Gastrocnemius medialis (tissue), 4 donors: Measurements from ENCODE around the gene WDFY4.

ENCODE experiments used
- POLR2A ChIP-seq, 2 donors: fragments of 450-650 bp; IDR thresholded peaks; one replicate each; pipeline ENCODE4 v1.6.1; 2017; ENCODE audit warnings: antibody characterized with exemption in 2 of 2, mild to moderate bottlenecking in 2 of 2, moderate library complexity in 2 of 2
- TF ChIP-seq, protein P1 (sequence below), 5 experiments: fragments of 450-650 bp in 3 of 5; fragments of 200-600 bp in 2 of 5; sonication (generic) in 2 of 5; IDR thresholded peaks in 4 of 5; conservative IDR thresholded peaks in 1 of 5; 1 replicate in 4 of 5; 2 replicates in 1 of 5; pipeline ENCODE4 v1.5.1; 2016 to 2019; ENCODE audit warnings: antibody characterized with exemption in 5 of 5, mild to moderate bottlenecking in 3 of 5, moderate library complexity in 3 of 5

DNA sequence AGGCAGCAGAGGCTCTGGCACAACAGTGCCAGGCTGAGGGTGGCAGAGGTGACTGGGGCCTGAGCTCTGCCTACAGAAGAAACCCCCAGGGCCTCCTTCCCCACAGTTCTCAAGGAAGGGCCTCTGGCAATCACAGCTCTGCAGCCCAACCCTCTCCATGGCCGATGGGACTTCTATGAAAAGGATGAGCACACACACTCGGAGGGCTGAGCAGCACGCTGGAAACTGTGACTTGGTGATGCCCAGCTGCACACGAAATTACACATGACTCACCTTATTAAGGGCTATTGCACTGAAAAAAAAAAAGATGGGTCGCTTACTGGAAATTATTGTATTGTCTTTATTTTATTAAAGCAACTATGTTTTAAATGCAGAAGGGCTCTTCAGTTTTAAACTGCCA, 297.9 kb downstream of the WDFY4 start:
- TF ChIP-seq, protein P1, sequence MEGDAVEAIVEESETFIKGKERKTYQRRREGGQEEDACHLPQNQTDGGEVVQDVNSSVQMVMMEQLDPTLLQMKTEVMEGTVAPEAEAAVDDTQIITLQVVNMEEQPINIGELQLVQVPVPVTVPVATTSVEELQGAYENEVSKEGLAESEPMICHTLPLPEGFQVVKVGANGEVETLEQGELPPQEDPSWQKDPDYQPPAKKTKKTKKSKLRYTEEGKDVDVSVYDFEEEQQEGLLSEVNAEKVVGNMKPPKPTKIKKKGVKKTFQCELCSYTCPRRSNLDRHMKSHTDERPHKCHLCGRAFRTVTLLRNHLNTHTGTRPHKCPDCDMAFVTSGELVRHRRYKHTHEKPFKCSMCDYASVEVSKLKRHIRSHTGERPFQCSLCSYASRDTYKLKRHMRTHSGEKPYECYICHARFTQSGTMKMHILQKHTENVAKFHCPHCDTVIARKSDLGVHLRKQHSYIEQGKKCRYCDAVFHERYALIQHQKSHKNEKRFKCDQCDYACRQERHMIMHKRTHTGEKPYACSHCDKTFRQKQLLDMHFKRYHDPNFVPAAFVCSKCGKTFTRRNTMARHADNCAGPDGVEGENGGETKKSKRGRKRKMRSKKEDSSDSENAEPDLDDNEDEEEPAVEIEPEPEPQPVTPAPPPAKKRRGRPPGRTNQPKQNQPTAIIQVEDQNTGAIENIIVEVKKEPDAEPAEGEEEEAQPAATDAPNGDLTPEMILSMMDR (IDR thresholded peaks at IDR 0.05 in 4 of 5, conservative IDR thresholded peaks at IDR 0.05 in 1 of 5) = no peak
- no peak for TF ChIP-seq POLR2A (IDR thresholded peaks at IDR 0.05)
